HG02623 (cell line): ENCODE data around the gene MLN.

ENCODE experiments used
- ATAC-seq: cut with Tn5 transposase; IDR thresholded peaks from one replicate; pipeline ENCODE4 v1.9.1; 2021; ENCODE audit warnings: moderate library complexity; ENCODE audit not compliant: unreplicated experiment

The MLN gene

DNA sequence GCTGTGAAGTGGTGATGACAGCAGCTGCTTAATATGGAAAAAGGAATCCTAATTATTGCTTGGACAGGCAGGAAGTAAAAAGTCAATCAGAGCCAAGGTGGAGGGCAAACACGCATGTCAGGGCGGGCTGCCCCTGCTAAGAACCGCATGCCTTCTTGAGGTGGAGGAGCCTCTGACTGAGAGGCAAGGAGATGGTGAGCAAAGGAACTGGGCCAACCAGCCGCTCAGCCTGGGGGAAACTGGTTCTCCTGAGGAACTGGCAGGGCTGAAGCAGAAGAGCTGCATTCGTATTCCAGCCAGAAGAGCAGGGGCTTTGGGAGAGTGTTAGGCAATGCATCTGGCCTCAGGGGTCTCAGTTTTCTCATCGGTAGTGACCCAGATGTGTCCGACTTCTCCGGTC is 13.1 kb upstream of the MLN start:
- ATAC-seq, result no peak

DNA sequence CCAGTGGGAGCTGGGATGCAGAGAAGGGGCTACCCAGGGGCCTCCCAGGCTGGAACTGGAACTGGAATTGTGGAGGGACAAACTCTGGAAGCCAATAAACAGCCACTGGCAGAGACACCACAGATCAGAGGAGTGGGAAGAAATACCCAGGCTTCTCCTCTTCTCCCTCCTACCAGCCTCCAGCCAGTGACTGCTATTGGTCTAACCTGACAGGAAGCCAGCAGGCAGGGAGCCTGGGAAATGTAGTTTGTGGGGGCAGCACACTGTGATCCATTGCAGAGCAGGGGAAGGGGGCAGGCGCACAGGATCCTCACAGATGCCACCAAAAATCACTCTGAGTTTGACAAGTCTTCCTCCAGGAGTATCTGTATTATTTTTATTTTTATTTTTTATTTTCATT is 12.1 kb upstream of the MLN start:
- ATAC-seq, result no peak

DNA sequence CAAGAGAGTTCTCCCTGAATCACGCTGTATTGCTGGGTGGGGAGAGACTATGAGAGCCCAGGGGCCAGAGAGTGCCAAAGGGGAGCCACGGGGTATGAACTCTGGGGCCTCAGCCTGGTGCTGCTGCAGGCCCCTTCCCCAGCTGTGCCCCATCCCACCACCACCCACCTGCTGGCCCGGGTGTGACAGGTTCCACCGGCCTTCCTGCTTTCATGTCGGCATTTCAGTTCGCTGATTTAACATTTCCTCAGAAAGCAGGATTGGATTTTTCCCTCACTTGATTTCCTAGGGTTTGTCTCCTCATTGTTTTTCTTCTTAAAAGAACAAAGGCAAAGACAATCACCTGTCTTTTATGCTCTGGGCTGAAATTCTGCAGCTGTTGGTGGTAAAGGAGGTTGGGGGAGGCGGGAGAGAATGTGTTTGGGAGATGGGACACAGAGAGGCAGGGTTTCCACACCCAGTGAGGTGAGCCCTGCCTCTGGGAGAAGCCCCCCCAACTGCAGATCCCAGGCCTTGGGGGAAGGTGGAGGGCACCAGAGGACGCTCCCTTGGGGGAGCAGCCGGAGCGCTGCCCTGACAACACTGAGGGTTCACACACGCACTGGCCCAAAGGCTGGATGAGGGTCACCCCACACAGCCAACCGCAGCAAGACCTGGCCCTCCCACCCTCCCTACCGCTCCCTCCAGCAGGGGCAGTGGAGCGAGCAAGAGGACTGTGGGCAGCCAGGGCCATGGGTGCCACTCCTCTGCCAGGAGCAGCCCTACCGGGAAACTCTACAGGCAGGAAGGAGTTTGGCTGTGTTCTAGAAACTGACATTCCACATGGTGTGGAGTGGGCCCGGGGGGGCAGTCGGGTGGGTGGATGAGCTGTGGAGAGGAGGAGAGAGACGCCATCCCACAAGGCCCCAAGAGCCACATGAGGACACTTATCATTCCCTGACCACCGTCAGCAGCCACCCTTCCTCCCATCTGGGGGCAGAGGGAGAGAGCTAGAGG is 10.5 kb upstream of the MLN start:
- ATAC-seq, result no peak

DNA sequence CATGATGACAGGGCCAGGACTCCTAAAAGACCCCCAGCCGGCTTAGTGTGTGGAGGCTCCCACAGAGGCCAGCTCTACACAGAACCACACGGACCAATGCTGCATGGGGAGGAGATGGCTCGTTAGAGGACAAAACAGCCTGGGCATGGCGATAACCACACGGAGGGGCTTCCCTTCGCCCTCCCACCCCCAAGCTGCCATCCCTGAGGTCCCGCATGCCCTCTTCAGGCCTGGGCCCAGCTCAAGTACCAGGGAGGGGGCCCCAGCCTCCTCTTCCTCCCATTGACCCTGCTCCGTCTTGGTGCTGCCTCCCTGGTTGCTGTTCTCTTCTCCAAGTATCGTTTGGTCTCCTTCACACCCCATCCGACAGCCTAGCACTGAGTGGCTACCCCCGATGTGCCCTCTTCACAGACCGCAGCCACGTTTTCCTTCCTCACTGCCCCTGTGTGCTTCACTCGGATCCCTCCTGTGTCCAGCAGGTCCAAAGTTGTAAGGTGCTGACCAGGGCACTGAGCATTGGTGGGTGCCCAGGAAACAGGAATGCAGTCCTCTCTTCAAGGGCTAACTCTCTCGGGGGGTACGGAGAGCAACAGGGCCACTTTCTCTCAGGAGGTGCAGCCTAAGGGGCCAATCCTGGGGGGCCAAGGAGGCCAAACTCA is 9.6 kb upstream of the MLN start:
- no peak for ATAC-seq

DNA sequence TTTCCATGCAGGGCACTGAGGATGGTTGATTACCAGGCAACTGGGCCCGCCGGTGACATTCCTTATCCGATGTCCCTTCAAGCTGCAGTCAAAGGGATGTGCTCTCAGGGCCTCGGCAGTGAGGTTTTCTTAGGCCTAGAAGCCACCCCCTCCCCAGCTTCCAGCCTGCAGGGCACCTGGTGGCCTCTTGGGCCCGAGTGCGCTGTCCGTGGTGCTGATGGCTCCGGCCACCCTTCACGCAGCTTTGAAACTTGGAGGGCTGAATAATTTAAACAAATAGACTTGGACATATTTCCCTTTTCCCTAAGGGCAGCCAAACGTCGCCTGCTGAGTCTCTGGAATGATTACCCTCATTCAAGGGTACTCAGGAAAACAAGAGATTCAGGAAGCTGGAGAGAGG is 8.9 kb upstream of the MLN start:
- no peak for ATAC-seq

DNA sequence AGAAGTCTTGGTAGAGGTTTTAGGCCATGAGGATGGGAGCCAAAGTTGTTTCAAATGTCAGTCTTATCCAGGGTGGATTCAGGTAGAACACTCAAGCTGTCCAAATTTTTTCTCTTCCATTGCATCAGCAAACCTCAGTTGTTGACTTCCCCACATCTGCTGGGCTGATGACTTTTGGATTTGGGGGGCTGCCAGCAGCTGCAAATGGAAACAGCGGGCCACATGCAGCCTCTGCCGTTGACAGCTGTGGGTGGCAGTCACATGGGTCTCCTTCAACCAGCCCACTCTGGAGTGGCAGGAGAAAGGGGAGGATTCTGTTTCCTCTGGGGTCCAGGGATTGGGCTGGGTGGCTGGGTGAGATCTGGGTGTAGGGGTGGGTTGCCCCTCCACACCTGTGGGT is 5.8 kb upstream of the MLN start:
- ATAC-seq, result no peak

DNA sequence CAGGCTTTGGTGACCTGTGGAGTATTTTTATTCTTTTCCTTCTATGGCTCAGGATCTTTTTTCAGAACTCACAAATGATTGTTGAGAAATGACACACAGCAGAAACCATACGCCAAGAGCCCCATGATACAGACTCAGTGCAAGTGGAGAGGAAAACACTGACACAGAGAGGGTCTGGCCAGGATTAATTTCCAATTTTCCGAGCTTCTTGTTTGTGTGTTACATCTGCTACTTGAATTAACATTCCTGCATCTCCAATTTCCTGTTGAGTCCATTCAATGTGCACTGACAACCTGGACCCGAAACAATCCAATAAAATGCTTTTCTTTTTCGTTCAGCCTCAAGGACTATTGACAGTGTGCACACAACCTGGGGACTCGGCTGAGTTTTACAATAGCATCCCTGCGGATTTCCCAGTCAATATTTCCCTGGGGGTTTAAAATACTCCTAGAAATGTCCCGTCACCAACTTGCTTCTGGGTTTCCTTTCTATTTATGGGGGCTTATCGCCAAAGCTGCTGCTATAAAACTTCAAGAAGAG is 4.9 kb upstream of the MLN start:
- ATAC-seq, result no peak

DNA sequence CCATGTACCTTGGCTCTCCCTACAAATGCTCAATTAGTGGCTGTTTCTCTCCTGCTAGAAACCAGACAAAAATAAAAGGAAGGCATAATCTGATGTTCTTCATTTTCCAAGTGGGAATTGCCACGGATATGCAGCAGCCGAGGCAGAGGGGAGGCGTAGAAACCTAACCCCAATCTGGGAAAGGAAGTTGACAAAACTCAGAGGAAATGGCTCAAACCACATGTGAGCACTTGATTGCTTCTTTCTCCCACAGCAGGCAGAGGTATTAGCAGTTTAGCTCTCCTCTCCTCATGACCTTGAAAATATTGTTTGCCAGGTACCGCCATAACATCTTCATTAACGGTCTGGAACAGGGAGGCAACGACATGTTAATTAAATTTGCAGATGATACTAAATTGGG is 3.8 kb upstream of the MLN start:
- ATAC-seq, result no peak

DNA sequence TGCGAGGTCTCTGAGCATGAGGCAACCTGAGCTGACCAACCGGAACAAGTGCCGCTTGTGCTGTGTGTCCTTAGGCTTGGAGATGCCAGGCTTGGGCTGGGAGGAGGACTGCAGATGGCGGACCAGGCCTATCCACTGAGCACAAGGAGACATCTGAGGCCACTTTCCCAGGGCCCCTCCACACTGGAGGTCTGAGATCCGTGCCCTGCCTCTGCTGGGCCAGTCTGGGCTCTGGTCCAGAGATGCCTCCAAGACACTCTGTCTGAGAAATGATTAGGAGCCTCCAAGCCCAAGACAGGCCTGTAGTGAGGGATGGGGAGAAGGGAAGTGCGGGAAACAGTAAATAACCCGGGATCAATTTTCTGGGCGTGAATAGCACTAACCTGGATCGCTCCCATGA is 3.0 kb upstream of the MLN start:
- ATAC-seq, result no peak

DNA sequence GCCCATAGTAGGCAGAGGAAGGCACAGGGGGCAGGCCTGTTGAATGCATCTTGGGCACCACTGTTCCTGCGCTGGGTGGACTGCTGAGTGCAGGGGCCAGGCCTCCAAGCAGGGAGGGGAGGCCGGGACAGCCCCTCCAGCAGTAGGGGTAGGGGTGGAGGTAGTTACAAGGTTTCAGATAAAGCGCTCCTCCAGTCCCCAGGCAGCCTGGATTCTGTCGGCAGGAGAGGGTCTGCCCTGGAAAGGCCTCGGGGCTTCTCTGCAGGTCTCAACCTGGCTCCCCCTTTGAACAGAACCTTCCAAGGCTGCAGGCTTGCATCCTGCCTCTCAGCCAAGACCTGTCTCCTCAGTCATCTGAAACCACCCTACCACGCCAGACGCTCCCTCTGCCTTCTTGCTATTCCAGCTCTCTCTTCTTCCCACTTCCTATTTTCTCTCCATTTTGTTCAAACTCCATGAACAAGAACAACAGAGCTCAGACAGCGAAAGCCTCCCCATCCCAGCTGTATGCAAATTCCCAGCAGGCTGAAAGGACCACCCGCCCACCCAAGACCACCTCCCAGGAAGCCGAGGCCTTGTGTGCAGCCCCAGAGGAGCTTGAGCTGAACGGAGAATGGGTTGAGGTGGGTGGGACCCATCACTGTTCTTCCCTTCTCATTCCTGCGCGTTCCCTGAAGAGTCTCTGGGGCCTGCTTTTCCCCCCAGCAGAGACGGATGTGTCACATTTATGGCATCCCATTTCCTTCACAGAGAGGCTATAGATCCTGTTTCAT is 1.4 kb downstream of the MLN start:
- ATAC-seq, result no peak

DNA sequence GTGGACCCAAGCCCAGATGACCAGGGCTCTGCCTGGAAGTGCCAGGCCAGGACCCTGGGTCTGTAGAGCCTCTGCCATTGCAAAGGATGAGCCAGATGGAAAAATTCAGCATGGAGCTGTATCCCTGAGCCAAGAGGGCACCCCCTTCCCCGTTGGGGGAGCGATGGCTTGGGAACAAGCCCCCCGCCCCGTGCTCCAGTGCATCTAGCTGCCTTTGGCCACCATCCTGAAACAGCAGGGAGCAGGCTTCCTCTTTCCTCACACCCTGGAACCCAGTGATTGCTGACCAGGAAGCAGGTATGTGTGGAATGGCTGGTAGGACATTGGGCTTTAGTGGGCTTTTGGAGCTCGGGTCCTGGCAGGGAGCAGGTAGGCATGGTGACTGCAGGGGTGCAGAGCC is 2.2 kb downstream of the MLN start:
- ATAC-seq, result no peak

DNA sequence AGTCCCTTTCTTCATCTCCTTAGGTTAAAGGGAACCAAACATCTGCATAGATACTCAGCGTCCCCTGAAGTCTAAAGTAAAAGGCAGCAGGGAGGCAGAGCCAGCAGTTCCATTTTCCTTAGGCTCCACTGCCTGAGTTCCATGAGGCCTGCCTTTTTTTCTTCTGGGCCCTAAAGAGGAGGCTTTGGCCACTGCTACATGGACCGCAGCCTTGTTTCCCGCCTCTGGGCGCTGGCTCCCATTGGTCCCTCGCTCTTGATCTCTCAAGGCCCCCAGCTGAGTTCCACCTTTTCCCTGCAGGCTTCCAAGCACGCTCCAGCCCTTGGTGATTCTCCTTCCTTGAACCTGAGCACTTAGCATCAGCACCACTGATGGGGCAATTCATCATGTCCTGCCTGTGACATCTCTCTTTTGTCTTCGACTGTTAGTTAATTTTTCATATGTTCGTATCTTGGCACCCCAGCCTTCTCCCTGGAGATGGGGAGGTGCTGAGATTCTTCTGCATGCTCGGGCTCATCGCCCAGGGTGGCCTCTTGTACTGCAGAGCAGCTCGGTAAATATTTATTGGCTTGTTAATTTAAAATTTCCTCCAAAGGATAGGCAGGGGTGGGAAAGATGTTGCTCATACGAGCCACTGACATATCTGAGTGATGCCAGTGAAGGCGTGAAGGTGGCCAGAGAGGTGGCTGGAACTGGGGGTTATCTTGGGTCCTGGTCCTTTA is 3.4 kb downstream of the MLN start:
- ATAC-seq, result no peak

DNA sequence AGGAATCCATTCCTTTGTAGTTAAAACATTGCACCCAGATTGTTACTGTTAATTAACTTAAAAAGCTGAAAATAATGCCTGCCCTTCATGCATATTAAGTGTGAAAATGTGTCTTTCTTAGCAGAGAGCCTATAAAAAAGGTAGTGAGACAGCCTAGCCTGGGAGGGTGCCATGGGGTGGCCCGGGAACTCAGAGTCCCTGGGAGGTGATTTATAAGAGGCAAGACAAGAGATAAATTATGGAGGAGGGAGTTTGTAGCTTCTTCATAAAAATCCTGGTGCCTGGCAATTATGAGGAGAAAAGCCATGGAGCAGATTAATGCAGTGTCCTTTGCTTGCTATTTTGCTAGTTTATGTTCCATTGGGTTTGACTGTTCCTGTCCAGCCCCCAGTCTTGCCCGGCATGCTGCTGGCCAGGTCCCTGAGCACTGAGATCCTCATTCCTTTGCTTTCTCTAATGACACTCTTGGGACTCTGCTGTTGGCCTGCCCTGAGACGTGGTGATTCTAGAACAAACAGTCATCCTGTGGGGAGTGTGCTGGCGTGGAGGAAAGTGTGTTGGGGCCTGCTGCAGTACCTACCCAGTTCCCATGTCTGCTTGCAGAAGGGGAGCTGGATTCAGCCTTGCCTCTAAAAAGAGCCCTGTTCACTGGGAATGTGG is 4.2 kb downstream of the MLN start:
- no peak for ATAC-seq

DNA sequence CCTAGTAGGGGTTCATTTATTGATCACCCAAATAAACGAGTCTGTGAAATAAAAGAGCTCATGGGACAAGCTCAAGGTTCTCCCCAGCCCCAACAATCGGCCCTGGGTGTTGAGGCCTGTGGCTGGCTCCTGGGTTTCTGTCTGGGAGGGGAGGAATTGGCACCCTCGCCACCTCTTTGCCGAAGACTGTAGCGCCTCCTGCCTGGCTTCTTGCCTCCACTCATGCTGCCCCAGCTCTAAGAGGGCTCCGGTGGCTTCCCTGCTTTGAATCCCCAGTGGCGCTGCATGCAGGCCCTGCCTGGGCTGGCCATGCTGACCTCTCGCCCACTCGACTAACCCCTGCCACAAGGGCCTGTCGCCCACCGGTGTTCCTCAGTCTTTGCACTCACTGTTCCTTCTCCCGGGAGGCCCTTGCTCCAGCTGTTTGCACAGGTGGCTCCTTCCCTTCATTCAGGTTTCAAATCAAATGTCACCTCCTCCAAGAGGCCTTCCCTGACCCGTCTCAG is 5.4 kb downstream of the MLN start:
- ATAC-seq, result no peak

DNA sequence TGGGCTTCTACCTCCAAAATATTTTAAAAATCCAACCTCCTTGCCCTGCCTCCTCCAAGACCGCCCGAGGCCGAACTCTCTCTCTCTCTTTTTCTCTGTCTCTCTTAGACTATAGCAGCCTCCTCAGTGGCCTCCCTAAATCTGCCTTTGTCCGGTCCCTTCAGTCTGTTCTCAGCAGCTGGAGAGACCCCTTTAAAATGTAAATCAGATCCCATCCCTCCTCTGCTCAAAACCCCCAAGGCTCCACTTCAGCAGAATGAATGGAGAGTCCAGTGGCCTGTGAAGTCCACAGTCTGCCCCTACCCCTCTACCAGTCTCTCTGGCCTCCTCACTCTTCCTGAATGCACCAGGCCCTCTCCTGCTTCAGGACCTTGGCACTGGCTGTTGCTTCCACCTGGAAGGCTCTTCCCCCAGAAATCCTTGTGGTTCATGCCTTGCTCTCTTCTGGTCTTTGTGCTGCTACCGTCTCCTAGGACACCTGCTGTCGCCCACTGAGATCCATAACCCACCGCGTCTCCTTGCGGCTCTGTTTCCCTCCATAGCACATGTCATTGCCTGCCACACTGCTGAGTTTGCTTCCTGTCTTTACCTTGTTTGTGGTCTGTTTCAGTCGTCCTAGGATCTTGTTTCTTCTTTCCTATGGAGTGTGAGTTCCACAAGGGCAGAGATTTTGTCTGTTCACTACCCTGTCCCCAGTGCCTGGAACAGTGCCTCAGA is 6.0 kb downstream of the MLN start:
- no peak for ATAC-seq

DNA sequence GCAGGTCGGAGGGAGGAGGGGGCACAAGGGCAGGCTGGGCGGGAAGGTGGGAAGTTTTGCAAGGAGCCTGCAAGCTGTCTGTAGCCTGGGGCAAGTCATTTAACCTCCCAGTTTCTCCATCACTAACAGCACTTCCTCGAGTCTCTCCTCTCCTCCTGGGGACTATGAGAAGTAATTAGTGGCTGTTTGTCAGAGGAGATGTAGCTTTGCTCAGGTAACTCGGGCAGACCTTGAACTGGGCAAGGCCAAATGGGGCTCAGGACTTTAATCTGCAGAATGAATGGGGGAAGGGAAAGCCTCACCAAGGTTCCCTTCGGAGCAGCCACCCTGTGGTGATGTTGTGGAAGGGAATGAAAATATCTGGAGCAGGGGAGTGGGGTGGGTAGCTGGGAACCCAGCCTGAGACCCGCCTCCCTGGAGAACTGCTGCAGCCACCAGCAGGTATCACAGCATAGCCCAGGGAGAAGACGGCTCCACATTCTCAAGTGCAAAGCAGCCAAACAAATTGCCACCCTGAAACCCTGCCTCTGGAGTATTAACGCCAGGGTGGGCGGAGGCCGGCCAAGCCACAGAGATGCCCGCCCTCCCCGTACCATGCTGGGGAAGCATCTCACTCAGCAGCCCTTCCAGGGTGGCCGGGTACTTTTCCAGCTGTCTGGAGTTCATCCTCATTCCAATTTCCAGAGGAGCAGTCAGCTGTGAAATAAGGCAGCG is 8.7 kb downstream of the MLN start:
- no peak for ATAC-seq

DNA sequence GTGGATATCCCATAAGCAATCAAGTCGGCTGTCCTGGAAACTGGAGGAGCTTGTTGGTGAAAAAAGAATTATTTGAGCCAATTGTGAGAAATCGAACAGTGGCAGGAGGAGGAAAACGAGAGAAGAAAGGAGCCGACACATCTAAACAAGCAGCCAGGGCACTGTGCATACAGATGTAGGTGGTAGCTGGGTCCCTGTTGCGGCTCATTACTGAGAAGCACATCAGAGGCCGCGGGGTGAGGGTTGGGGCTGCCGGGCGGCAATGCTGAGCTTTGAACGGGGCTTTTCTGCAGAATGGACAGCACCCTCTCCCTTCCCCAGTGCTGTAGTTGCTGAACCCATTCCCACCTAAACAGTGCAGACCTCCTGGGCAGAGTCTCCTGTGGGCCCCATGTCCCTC is 10.8 kb downstream of the MLN start:
- no peak for ATAC-seq

DNA sequence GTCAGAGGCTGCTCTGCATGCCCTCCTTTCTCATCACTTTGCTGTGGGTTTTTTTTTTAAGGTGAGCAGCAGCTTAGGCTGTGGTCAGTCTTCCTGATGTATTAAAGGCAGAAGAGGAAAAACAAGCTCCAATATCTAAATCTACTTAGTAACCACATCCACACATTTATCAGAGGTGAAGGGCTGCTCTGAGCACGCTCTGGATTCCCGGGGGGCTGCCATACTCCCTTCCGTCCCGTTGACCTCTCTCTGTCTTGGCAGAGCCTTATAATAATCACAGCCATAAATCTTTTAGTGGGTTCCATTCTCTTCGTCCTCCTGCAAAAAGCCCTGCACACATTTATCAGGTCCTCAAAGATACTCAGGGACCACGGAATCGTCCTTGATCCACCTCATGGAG is 12.2 kb downstream of the MLN start:
- ATAC-seq, result no peak

DNA sequence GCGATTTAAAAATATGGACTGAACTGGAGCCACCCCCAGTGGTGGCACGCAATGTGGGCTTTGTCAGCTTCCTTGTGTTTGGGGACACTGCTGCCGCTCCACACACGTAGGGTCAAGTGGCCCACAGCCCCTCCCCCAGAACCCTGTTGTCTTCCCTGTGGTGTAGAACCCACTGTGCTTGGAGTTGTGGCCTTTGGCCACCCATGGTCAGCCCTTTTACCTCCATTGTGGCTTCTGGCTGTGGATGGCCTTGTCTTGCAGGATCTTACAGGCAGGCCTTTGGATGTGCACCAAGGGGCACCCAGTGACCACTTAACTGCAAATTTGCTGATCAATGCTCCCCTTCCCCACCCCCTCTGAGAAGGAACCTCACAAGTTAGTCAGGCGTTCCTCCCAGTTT is 12.9 kb downstream of the MLN start:
- no peak for ATAC-seq
